HAP-1 (cell line): ENCODE measurements around the gene TFCP2L1.
"Not testable (repeated sequence)": the region's sequence is repeated elsewhere in the genome, so short reads cannot be mapped to it uniquely, and the experiment has no call there.

Experiments
- DNase-seq, 2 experiments: peaks; one replicate each; pipeline ENCODE4 v3.0.0-alpha.2; 2016 to 2020; ENCODE audit warnings: low spot score in 2 of 2
- H3K27me3 ChIP-seq: fragments of 250-450 bp; sonication (Bioruptor Pico); 2 replicates; pipeline ENCODE4 v1.5.1; 2020; ENCODE audit warnings: low read depth, mild to moderate bottlenecking, moderate library complexity
- H3K36me3 ChIP-seq: fragments of 250-450 bp; sonication (Bioruptor Pico); replicated peaks from 2 replicates; pipeline ENCODE4 v1.5.1; 2020; ENCODE audit warnings: mild to moderate bottlenecking
- H3K4me1 ChIP-seq: fragments of 250-450 bp; sonication (Bioruptor Pico); 2 replicates; pipeline ENCODE4 v1.5.1; 2020; ENCODE audit warnings: mild to moderate bottlenecking
- H3K4me3 ChIP-seq: fragments of 250-450 bp; sonication (Bioruptor Pico); 2 replicates; pipeline ENCODE4 v1.5.1; 2020; ENCODE audit warnings: mild to moderate bottlenecking, moderate library complexity
- H3K9me3 ChIP-seq: fragments of 250-450 bp; sonication (Bioruptor Pico); 2 replicates; pipeline ENCODE4 v1.5.1; 2020; ENCODE audit warnings: mild to moderate bottlenecking, moderate library complexity
- in situ Hi-C: fragments of 300-500 bp; cut with MboI; formaldehyde crosslinking; loops from 3 replicates; pipeline ENCODE4 v1.14.3; 2020; ENCODE audit warnings: low sequenced_read_pairs, inconsistent platforms, mixed read lengths

Gene TFCP2L1

DNA sequence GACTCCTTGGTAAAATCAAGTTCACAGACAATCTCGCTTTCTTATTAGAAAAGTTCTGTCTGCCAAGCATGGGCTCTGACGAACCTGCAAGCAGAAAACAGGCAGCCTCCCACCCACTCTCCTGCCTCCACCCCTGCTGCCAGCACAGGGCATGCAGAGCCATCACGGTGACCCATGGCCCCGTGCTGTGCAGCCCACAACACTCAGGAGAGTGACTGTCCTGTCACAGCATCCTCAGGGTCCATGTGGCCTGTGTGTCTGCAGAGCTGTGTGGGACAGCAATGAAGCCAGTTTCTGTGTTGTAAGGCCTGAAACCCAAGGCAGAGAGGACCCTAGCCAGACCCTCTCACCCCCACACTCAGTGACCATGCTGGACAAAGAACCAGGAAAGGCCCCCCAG, 46.2 kb downstream of the TFCP2L1 start:
- in situ Hi-C loops, result no loop called here
- no peak overlapping the region for H3K4me3 ChIP-seq
- no peak for DNase-seq
- H3K4me1 ChIP-seq, result no peaks in the 10 kb centered on the region
- peaks cover 5% of the 10 kb centered on the region for H3K36me3 ChIP-seq
- H3K9me3 ChIP-seq, result no peaks in the 10 kb centered on the region
- H3K27me3 ChIP-seq, result no peaks in the 10 kb centered on the region

- H3K4me3 ChIP-seq, result no peak overlapping the region
- in situ Hi-C loops, result no loop called here
- H3K4me1 ChIP-seq, result no peaks in the 10 kb centered on the region
- peaks cover 5% of the 10 kb centered on the region for H3K36me3 ChIP-seq
- DNase-seq, result no peak
- H3K27me3 ChIP-seq, result no peaks in the 10 kb centered on the region
- no peaks in the 10 kb centered on the region for H3K9me3 ChIP-seq
Measured at GRCh38 chr2:121237980-121238665, 46.9 kb downstream of the TFCP2L1 start.

GRCh38 chr2:121237336-121237979, 47.5 kb downstream of the TFCP2L1 start:
- DNase-seq, result no peak
- peaks cover 5% of the 10 kb centered on the region for H3K36me3 ChIP-seq
- no peaks in the 10 kb centered on the region for H3K4me1 ChIP-seq
- H3K9me3 ChIP-seq, result no peaks in the 10 kb centered on the region
- in situ Hi-C loops, result no loop called here
- H3K4me3 ChIP-seq, result no peak overlapping the region
- H3K27me3 ChIP-seq, result no peaks in the 10 kb centered on the region

DNA sequence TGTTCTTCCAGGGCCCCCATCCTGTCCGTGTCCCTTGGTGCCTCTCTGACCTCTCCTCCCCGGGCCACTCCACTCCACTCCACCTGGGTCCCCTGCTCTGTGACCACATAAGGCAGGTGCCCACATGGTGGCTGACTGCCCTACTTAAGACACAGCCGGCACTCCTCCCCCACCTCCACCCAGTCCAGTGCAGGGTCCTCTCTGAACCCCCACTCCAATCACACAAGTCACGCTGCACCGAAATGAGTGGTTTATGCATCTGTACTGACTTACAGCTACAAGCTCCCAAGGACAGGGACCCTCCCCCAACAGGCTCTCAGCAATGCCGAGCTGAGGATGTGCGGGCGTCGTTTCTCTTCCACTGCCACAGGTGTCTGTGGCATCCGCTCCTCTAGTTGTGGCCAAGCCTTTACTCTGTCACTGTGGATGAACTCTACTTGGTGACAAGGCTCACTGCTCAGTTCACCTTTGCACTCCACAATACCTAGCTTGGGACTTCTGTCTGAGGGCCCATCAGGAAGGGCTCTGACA, 48.3 kb downstream of the TFCP2L1 start:
- in situ Hi-C loops, result no loop called here
- Histone ChIP-seq H3K4me3 (no peak overlapping the region), H3K36me3 (peaks cover 7% of the 10 kb centered on the region), H3K27me3 (no peaks in the 10 kb centered on the region), H3K9me3 (no peaks in the 10 kb centered on the region), H3K4me1 (no peaks in the 10 kb centered on the region)
- DNase-seq, result no peak

DNA sequence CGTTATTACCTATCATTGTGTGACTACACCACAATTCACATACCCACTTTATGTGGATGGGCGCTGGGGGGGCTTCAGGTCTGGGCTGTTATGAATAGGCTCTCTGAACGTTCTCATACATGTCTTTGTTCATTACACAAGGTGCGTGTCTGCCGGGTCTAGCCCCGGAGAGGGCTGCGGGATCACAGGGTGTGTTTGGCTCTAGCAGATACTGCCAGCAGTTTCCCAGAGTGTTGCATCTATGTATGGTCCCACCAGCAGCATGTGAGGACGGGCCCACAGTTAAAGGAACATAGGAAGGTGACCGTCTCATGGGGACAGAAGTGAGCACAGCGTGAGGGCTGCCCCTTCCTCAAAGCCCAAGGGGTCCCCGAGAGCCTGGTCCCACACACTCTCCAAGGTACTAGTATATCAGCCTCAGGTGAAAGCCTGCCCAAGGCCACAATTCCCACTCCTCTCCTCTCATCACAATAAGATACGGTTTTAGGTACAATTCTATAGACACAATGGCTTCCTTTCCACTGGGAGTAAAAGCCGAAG, 48.8 kb downstream of the TFCP2L1 start:
- peaks cover 10% of the 10 kb centered on the region for H3K36me3 ChIP-seq

DNA sequence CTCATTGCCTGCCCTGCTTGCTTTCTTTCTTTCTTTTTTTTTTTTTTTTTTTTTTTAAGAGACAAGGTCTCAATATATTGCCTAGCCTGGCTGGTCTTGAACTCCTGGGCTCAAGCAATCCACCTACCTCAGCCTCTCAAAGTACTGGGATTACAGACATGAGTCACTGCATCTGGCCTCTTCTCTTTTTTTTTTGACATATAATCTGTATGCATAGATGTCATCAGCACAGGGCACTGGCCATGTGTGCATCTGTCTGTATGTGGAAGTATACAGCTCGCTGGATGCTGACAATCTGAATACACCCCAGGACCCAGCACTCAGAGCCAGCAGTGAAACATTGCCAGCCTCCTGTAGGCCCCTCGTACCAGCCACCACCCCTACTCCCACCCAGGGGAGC, 49.5 kb downstream of the TFCP2L1 start:
- DNase-seq, result no peak
- H3K36me3 ChIP-seq, result peaks cover 10% of the 10 kb centered on the region
- no peaks in the 10 kb centered on the region for H3K27me3 ChIP-seq
- H3K9me3 ChIP-seq, result no peaks in the 10 kb centered on the region
- H3K4me1 ChIP-seq, result no peaks in the 10 kb centered on the region
- in situ Hi-C loops, result no loop called here
- H3K4me3 ChIP-seq, result no peak overlapping the region

More for the DNA sequence above, 48.8 kb downstream of the TFCP2L1 start:
- DNase-seq, result no peak
- no peak overlapping the region for H3K4me3 ChIP-seq
- in situ Hi-C loops, result no loop called here
- H3K4me1 ChIP-seq, result no peaks in the 10 kb centered on the region
- no peaks in the 10 kb centered on the region for H3K27me3 ChIP-seq
- H3K9me3 ChIP-seq, result no peaks in the 10 kb centered on the region

GRCh38 chr2:121234791-121235190, 50.2 kb downstream of the TFCP2L1 start:
- Histone ChIP-seq H3K9me3 (no peaks in the 10 kb centered on the region), H3K4me3 (no peak overlapping the region), H3K4me1 (no peaks in the 10 kb centered on the region), H3K27me3 (no peaks in the 10 kb centered on the region), H3K36me3 (peaks cover 10% of the 10 kb centered on the region)
- DNase-seq, result no peak
- in situ Hi-C loops, result no loop called here

- Histone ChIP-seq H3K36me3 (peaks cover 10% of the 10 kb centered on the region), H3K27me3 (no peaks in the 10 kb centered on the region), H3K4me3 (no peak overlapping the region), H3K4me1 (no peaks in the 10 kb centered on the region), H3K9me3 (no peaks in the 10 kb centered on the region)
- in situ Hi-C loops, result no loop called here
- no peak for DNase-seq
Measured at GRCh38 chr2:121234144-121234543, 50.9 kb downstream of the TFCP2L1 start.

DNA sequence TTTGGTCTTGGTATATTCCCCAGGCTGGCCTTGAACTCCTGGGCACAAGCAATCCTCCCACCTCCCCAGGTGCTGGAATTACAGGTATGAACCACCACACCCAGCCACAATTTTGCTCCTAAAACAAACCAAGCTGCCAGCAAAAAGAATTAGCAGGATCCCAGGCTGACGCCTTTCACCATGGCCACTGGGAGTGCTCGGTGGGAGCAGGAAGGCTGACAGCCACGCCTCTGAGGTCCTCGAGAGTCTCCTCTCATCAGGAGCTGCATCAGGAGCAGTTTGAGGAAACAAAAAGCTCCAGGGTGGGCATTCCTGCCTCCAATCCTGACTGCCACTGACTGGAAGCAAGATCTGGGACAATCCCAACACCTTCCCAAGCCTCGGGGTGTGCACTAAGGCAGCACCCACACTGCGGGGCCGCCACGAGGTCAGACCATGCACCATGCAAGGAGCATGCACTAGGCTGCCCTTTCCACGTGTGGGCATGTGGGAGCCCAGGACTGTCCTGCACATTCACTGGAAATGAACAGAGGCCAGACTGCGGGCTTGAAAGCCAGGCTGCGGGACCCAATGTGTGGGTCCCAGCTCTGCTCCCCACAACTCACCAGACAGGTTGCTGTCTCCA, 51.4 kb downstream of the TFCP2L1 start:
- H3K27me3 ChIP-seq, result no peaks in the 10 kb centered on the region
- no peak overlapping the region for H3K4me3 ChIP-seq
- H3K4me1 ChIP-seq, result no peaks in the 10 kb centered on the region
- no peaks in the 10 kb centered on the region for H3K9me3 ChIP-seq
- peaks cover 10% of the 10 kb centered on the region for H3K36me3 ChIP-seq
- no peak for DNase-seq
- in situ Hi-C loops, result no loop called here

DNA sequence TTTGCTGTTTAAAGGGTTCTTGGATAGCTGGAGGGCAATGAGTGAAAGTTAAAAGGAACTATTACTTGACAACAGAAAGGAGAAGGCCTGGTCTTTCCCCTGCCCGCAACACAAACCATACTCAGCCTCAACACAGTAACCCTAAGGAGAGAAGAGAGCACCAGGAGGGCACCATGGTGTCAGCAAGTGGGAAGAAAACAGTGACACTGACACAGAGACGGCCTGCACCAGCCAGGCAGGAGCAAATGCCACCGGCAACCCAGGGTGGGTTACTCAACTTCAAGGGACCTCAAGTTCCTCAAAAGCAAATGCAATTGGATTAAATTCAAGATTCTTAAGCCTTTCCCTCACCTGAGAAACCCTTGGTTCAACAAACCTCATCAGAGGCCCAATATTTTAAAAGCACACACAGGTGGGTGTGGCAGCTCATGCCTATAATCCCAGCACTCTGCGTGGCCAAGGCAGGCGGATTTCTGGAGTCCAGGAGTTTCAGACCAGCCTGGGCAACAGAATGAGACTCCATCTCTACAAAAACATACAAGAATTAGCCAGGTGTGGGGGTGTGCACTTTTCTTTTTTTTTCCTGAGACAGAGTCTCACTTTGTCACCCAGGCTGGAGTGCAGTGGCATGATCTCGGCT, 52.3 kb downstream of the TFCP2L1 start:
- no peak for DNase-seq
- Histone ChIP-seq H3K27me3 (no peaks in the 10 kb centered on the region), H3K4me3 (no peak overlapping the region), H3K9me3 (no peaks in the 10 kb centered on the region), H3K36me3 (peaks cover 10% of the 10 kb centered on the region), H3K4me1 (no peaks in the 10 kb centered on the region)
- in situ Hi-C loops, result no loop called here

GRCh38 chr2:121231385-121232000, 53.5 kb downstream of the TFCP2L1 start:
- Histone ChIP-seq H3K27me3 (no peaks in the 10 kb centered on the region), H3K9me3 (no peaks in the 10 kb centered on the region), H3K4me3 (no peak overlapping the region), H3K4me1 (no peaks in the 10 kb centered on the region), H3K36me3 (peaks cover 5% of the 10 kb centered on the region)
- no peak for DNase-seq
- in situ Hi-C loops, result no loop called here

- H3K27me3 ChIP-seq, result no peaks in the 10 kb centered on the region
- peaks cover 5% of the 10 kb centered on the region for H3K36me3 ChIP-seq
- H3K4me3 ChIP-seq, result no peak overlapping the region
- no peak for DNase-seq
- in situ Hi-C loops, result no loop called here
- no peaks in the 10 kb centered on the region for H3K4me1 ChIP-seq
- no peaks in the 10 kb centered on the region for H3K9me3 ChIP-seq
Measured at GRCh38 chr2:121228521-121228920, 56.5 kb downstream of the TFCP2L1 start.

DNA sequence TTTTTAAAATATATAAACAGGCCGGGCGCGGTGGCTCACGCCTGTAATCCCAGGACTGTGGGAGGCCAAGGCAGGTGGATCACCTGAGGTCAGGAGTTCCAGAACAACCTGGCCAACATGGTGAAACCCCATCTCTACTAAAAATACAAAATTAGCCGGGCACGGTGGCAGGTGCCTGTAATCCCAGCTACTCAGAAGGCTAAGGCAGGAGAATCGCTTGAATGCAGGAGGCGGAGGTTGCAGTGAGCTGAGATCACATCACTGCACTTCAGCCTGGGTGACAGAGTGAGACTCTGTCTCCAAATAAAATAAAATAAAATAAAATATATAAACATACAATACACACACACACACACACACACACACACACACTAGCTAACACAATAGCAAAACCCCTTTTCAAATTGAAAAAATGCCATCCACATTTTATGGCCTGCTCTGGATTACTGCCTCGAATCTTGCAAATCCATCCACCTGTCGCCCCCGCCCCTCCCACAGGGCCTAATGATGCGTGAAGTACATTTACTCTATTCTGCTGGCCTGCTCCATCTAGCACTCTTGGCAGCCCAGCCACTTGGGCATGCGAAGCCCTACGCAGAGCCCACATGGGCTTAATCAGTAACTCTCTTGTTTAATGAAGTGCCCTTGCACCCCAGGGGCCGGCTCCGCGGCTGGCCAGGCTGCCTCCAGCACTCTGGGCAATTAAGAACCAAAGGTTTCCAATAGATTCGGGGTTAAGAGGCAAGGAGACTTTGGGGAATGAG, 57.4 kb downstream of the TFCP2L1 start:
- H3K36me3 ChIP-seq, DNase-seq, H3K9me3 ChIP-seq, H3K4me1 ChIP-seq, H3K27me3 ChIP-seq, in situ Hi-C loops, H3K4me3 ChIP-seq: not testable (repeated sequence)
